ENCODE data around the gene ARHGAP25. TPM values are rescaled to one million over a fixed set of nuclear protein-coding genes. Genes with fewer than 3 reads are reported as not detected.

Gene ARHGAP25, protein sequence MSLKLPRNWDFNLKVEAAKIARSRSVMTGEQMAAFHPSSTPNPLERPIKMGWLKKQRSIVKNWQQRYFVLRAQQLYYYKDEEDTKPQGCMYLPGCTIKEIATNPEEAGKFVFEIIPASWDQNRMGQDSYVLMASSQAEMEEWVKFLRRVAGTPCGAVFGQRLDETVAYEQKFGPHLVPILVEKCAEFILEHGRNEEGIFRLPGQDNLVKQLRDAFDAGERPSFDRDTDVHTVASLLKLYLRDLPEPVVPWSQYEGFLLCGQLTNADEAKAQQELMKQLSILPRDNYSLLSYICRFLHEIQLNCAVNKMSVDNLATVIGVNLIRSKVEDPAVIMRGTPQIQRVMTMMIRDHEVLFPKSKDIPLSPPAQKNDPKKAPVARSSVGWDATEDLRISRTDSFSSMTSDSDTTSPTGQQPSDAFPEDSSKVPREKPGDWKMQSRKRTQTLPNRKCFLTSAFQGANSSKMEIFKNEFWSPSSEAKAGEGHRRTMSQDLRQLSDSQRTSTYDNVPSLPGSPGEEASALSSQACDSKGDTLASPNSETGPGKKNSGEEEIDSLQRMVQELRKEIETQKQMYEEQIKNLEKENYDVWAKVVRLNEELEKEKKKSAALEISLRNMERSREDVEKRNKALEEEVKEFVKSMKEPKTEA
- 105 TPM for total RNA-seq (2013)
- polyA plus RNA-seq (10 to 100 TPM; 20.8 to 56.8 (median 36.3) TPM), polyA minus RNA-seq (46.0 and 77.9 TPM in 2 replicates), total RNA-seq (8.1 to 54.4 (median 36.4) reads per million in 11 experiments)

DNA sequence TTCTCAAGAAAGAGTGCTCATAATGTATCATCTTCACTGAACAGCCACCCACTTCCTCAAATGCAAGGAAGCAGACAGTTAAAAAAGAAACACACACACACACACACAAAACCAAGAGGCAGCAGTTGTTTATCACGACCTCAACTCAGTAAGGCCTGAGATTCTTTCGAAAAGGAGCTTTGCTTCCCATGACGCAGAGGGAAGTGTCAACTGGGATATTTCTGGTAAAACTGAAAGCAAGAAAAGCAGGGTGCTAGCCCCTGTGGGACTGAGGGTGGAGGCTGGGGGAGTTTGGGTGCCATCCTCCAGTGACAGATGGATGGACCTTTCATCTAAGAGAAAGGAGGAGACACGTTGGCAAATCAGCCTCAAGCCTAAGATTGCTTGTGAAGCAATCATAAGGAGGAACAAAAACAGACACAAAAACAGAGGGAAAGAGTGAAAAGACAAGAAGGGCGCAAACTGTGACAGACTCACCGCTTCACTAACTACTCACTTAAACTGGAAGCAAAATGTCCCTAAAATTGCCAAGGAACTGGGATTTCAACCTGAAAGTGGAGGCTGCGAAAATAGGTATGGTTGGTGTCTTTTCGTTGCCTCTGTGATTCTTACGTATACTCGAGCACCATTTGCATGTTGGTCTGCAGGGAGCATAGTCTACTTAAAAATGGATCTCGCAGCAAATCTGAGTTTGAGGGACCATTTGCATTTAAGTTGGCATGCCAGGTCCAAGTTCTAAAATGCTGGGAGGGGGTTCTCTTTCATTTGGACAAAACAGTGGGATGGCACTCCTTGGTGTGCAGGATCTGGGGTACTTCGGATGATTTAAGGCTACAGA, at the start of gene ARHGAP25:
Gene ARHGAP25, plus strand, starts transcription at position 124 of the 838 bp plus-strand sequence. Its CDS starts 389 bp downstream, at position 513.
- Mint-ChIP-seq H3K4me3 (no peak within 1 kb of the TSS), H3K36me3 (peaks cover 9 to 13% of the 10 kb centered on the region in 2 donors), H3K4me1 (peaks cover 38% of the 10 kb centered on the region), H3K27me3 (ENCODE audit: low read depth in 3 of 3) (no peaks in the 10 kb centered on the region), H3K9me3 (peaks cover 0 to 1% (median 0%) of the 10 kb centered on the region in 7 donors), H3K27ac (no peak within 1 kb of the TSS)
- Histone ChIP-seq H3K9ac (ENCODE audit: insufficient read depth, low read length, poor library complexity, severe bottlenecking) (peak within 1 kb of the TSS; percentile 67), H3K4me3 (replicated peaks in 1 of 3; ENCODE audit: low read depth in 2 of 3, low read length in 3 of 3) (peak within 1 kb of the TSS; percentile 66 to 100 (median 83)), H3K36me3 (replicated peaks in 1 of 2; ENCODE audit: control insufficient read depth in 1 of 2, insufficient read depth in 2 of 2, low read length in 2 of 2) (peaks cover 0 to 8% of the 10 kb centered on the region in 2 donors), H3K9me3 (replicated peaks in 1 of 2; ENCODE audit: control insufficient read depth in 1 of 2, insufficient read depth in 1 of 2, low read length in 2 of 2) (no peaks in the 10 kb centered on the region), H4K20me1 (ENCODE audit: insufficient read depth, low read length) (no peaks in the 10 kb centered on the region), H3K27me3 (ENCODE audit: control insufficient read depth in 2 of 2, insufficient read depth in 2 of 2, low read length in 2 of 2) (no peaks in the 10 kb centered on the region), H3K27ac (ENCODE audit: low read depth in 1 of 2, low read length in 2 of 2) (peak within 1 kb of the TSS; percentile 87 to 96), H3K4me2 (replicated peaks; ENCODE audit: extremely low read depth, low read length, poor library complexity, severe bottlenecking) (peak within 1 kb of the TSS; percentile 88), H3K79me2 (ENCODE audit: insufficient read depth, low read length) (peaks cover 64% of the 10 kb centered on the region), H2AFZ (ENCODE audit: insufficient read depth, low read depth, low read length, poor library complexity, severe bottlenecking) (peak within 1 kb of the TSS; percentile 64), H3K4me1 (ENCODE audit: control insufficient read depth in 1 of 2, insufficient read depth in 2 of 2, low read length in 2 of 2) (peaks cover 80 to 90% of the 10 kb centered on the region in 2 donors)
- TF ChIP-seq, protein P1, sequence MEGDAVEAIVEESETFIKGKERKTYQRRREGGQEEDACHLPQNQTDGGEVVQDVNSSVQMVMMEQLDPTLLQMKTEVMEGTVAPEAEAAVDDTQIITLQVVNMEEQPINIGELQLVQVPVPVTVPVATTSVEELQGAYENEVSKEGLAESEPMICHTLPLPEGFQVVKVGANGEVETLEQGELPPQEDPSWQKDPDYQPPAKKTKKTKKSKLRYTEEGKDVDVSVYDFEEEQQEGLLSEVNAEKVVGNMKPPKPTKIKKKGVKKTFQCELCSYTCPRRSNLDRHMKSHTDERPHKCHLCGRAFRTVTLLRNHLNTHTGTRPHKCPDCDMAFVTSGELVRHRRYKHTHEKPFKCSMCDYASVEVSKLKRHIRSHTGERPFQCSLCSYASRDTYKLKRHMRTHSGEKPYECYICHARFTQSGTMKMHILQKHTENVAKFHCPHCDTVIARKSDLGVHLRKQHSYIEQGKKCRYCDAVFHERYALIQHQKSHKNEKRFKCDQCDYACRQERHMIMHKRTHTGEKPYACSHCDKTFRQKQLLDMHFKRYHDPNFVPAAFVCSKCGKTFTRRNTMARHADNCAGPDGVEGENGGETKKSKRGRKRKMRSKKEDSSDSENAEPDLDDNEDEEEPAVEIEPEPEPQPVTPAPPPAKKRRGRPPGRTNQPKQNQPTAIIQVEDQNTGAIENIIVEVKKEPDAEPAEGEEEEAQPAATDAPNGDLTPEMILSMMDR (IDR thresholded peaks at IDR 0.05) = no peak
- intact Hi-C loops (cut with micrococcal nuclease) = loop anchor here in 1 of 2 donors (5.0 to 10.0 kb wide), 2 partner anchors 37 to 270 kb away; partner anchors contain the start of genes APLF and FBXO48
- WGBS (ENCODE audit: insufficient coverage) = 2% methylated on average over 9 of the region's 12 CpGs
- DNase-seq = peak; percentile 73 to 84 (median 75)

Data from CD14-positive monocyte (primary cell).